Amniotic stem cell (primary cell): ENCODE measurements around the gene CKAP2L.
A peak's percentile ranks its signal among the peaks of the same experiment; 100 is the strongest.
"Not testable (repeated sequence)": the region's sequence is repeated elsewhere in the genome, so short reads cannot be mapped to it uniquely, and the experiment has no call there.

Source experiments
- DNase-seq: peaks from one replicate; lab custom pipeline; 2025; lab: John Stamatoyannopoulos, UW

The CKAP2L gene

DNA sequence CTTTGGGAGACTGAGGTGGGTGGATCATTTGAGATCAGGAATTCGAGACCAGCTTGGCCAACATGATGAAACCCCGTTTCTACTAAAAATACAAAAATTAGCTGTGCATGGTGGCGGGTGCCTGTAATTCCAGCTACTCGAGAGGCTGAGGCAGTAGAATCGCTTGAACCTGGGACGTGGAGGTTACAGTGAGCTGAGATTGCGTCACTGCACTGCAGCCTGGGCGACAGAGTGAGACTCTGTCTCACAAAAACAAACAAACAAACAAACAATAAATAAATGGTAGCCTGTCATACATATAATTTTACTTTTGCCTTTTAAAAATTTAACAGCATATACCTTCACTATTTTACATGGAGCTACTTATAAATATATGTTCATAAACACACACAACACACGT, 57.5 kb downstream of the CKAP2L start:
- DNase-seq, result not testable (repeated sequence)

DNA sequence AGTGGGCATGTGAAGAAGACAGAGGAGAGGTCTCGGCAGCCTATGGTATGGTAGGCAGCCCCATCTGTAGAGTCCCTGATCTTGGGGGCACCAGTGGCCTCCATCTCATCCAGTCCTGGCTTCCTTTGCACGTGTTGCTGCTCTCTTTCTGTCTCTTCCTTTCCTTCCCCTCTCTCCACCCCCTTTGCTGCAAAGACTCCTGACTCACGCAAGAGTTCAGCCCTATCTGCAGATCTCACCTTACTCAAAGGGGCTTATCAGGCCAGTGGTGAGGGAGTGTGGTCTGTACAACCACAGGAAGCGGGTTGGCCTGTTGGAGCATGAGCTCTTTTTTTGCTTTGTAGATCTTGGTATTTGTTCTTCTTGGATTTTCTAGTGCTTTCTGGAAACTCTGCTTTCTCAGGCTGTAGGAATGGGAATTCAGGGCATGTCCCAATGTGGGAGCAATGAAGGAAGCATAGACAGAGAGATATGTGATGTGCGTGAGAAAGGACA, 58.2 kb downstream of the CKAP2L start:
- no peak for DNase-seq

DNA sequence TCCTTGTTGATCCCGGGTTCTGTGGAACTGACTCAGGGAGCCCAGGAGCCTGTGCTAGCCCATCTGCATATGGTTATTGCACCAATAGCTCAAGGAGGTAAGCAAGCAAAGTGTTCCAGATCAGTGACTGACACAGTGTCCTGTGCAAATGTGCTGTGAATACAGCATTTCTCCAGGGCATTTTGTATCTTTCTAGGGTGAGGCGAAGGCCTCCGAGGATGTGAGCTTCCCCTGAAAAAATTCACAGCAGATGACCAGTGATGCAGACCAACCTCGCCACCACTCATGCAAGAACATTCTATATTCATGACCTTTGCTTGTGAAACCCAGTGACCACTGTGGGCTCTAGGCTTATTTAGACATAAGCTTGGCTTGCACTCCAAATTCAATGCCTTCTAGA, 58.8 kb downstream of the CKAP2L start:
- no peak for DNase-seq

DNA sequence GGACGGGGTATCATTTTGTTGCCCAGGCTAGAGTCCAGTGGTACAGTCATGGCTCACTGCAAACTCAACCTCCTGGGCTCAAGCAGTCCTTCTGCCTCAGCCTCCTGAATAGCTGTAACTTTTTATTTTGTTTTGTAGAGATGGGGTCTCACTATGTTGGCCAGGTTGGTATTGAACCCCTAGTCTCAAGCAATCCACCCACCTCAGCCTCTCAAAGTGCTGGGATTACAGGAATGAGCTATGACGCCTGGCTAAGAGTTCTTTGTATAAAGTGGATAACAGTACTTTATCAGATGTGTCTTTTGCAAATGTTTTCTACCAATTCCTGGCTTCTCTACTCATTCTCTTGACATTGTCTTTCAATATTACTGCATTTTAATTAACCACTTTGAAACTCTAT, 60.7 kb downstream of the CKAP2L start:
- DNase-seq, result no peak

DNA sequence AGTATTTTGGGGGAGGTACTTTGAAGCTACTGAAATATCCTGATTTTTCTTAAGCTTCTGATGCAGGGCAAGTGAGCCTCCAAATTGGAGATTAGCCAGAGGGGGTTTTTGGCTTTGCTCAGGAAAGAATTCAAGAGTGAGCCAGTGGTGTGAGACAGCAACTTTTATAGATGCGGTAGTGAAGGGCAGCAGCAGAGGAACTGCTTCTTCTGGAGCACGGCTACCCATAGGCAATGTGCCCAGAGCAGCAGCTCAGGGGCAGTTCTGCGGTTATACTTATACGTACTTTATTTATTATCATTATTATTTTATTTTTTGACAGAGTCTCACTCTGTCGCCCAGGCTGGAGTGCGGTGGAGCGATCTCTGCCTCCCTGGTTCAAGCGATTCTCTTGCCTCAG, 63.4 kb downstream of the CKAP2L start:
- no peak for DNase-seq

DNA sequence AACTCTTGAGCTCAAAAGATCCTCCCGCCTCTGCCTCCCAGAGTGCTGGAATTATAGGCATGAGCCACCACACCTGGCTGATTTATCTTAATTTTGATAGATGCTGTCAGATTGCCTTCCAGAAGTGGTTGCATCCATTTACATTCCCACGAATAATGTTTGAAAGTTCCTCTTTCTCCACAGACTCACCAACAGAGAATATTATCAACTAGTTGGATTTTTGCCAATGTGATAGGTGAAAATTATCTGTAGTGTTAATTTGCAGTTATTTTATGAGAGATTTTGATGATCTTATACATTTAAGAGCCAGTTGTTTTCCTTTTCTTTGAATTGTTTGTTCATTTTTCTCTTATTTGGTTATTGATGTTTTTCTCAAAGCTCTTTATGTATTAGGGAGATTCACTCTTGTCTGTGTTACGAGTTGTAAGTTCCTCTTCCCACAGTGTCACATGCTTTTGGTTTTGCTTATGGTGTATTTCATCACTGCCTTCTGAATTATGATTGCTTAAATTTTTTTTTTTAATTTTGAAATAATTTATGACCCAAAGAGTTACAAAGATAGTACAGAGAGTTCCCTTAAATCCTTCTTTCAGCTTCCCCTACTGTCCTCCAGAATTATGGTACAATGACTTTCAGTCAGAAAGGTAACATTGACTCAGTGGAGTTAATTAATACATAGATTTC, 64.3 kb downstream of the CKAP2L start:
- no peak for DNase-seq

DNA sequence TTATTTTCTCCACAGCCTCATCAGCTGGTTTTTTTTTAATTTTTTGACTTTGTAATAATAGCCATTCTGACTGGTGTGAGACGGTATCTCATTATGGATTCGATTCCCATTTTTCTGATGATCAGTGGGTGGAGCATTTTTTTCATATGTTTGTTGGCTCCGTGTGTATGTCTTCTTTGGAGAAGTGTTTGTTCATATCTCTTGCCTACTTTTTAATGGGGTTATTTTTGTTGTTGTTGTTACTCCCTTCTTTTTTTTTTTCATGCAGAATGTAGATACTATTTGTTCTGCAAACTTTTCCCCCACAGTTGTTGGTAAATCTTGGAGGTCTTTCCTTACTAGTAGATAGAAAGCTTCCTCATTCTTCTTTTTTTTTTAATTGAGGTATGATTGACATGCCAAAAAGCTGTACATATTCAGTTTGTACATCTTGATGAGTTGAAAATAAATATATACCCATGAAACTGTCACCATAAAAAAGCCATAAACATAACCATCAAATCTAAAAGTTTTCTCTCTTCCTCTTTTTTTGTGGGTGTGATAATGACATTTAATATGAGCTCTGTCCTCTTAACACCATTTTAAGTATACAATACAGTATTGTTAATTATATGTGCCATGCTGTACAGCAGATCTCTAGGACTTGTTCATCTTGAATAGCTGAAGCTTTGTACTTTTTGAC, 65.4 kb downstream of the CKAP2L start:
- DNase-seq, result no peak

DNA sequence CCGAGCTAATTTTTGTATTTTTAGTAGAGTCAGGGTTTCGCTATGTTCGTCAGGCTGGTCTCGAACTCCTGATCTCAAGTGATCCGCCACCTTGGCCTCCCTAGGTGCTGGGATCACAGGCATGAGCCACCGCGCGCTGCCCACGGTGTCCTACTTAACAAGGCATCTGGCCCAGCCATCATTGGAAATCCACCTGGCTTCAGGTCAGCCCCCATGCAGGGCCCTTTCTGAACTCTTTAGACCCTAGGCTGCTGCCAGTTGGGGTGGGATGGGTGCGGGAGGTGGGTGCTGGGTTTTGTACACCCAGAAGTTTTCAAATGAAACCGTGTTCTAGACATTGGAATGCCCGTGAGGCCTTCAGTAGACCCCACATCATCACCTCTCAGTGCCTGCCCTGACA, 70.2 kb downstream of the CKAP2L start:
- no peak for DNase-seq

DNA sequence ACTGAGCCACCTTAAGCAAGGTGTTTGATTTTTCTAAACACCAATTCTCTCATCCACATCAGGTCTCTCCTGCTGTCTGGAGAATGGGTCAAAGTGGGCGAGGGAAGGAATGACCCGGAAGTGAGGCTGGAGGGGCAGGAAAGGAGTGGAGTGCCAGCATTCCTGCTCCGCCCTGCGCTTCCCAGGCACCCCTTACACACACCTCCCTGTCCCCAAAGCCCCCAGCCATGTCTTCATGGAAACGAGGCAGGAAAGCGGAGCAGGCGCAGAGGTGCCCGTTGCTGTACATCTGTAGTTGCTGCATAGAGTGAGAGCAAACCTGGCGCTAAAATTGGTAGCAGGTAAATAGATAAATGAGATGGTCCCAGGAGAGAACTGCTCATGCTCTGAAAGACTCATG, 70.8 kb downstream of the CKAP2L start:
- no peak for DNase-seq

DNA sequence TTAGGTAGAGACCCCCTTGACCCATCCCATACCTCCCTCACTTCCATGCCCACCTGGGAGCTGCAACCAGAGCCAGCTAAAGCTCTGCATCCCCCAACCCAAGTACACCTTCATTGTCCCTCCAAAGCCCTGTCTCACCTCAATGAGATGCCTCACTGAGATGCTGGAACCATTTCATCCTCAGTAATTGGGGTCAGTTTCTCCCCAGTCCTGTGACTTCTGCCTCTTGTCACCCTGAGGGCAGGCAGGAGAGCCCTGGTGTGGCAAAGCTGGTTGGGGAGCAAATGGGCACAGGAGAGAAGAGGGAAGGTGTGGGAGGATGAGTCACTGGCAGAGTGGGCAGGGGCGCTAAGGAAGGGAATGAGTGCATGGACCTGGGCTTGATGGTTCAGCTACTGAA, 71.5 kb downstream of the CKAP2L start:
- DNase-seq, result no peak

DNA sequence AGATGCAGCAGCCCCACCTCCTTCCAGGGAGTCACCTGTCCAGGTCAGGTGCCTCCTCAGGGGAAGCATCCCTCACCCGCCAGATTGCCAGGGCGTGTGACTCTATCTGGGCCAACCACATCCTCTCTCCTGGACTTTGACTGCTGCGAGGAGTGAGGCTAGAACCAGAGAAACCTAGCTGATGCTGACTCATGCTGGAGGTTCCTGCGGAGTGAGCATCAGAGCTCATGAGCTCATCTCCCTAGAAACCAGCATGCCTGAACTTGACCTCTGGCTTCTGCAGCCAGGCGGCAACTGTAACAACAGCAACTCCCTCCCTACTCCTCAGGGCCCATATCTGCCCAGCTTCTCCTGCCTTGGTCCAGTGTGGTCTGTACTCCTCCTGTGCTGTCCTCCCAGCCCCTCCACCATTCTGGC, 71.9 kb downstream of the CKAP2L start:
- peak; percentile 75 for DNase-seq

DNA sequence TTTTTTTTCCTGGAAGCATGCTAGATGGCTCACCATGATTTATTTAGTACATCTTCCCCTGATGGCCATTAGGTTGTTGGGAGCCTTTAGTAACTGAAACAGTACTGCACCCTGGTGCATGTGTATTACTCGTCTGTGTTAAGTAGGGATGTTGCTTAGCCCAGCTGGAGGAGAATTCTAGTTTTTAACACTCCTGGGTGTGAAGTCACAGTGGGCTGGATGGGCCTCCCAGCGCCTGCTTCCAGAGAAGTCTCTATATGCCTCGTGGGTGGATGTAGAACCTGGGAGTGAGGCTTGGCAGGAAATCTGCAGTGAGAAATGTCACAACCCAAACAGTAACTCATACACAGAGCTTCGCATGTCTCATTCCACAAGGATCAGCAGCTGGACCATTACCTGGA, 72.5 kb downstream of the CKAP2L start:
- no peak for DNase-seq

DNA sequence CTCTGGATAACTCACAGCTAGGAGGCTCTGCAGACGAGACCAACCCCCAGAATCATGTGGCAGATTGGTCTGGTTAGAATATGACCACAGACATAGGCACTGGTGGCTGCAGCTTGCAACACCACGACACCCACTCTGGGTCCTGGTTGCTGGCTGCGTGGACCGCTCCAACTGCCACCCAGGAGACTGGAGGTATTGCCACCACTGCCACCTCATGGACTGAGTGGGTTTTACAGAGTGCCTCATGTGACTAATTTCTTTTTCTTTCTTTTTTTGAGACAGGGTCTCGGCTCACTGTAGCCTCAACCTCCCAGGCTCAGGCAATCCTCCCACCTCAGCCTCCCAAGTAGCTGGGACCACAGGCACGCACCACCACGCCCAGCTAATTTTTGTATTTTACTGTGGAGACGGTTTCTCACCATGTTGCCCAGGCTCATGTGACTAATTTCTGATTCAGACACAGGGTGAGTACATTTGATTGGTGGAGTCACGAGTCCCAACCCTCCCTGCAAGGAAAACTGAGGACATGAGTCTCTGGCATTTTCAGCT, 73.5 kb downstream of the CKAP2L start:
- DNase-seq, result no peak

DNA sequence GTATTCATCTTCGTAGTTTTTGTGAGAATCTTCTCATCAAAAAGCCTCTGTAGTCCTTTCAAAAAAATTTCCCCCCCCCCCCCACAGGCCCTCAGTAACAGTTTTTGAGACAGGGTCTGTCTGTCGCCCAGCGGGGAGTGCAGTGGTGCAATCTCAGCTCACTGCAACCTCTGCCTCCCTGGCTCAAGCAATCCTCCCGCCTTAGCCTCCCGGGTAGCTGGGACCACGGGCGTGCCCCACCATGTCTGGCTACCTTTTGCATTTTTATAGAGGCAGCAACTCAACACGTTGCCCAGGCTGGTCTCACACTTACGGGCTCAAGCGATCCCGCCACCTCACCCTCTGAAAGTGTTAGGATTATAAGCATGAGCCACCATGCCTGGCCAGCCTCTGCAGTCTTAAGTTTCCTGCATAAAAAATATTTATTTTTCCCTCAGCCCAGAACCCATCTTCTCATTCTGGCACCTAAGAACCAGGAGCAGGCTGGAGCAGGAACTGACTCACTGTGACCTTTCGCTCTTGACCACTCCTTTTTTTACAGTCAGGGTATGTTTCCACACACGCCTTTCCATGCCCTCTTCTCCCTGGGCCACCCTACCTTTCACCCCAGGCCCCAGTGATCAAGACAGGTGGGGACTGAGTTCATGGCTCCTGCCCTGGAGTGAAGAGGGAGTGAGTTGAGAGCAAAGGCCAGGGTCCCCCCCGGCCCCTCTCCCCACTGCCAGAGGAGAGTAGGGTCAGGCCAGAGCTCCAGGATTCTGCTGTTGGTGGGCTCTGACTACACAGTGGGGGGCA, 76.1 kb downstream of the CKAP2L start:
- DNase-seq, result no peak

DNA sequence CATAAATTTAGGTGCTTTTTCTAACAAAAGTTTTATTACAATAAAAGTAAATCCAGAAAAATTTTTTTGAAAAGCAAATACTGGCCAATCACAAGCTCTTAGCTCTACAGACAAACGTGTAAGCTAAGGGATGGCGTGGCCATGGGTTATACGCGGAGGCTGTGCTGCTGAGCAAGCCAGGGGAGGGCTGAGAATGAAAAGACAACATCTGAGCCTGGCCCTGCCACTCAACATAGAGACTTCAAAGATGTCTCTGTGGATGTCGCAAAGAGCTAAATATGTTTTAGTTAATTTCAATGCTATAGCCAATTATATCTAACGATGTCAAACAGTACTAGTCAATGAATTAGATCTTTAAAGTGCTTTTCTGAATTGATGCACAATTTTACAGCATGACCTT, 76.9 kb downstream of the CKAP2L start:
- DNase-seq, result no peak
